Measurements from ENCODE around the gene MEGF10. TPM values are rescaled to one million over a fixed set of nuclear protein-coding genes. Genes with fewer than 3 reads are reported as not detected.
A peak's percentile ranks its signal among the peaks of the same experiment; 100 is the strongest.

The MEGF10 gene
- total and polyA plus RNA-seq, 7 donors: 0.68 to 23.6 (median 2.2) TPM

GRCh38 chr5:127367029-127367428, 76.4 kb downstream of the MEGF10 start:
- TF ChIP-seq CTCF (IDR thresholded peaks at IDR 0.05): no peak
- no peaks in the 10 kb centered on the region for H3K9me3 ChIP-seq
- ATAC-seq (no peak), DNase-seq (no peak)
- peaks cover 8% of the 10 kb centered on the region for H3K4me1 ChIP-seq
- H3K4me3 ChIP-seq: no peak overlapping the region
- H3K27me3 ChIP-seq (ENCODE audit: insufficient read depth in 3 of 3, low read length in 2 of 3): no peaks in the 10 kb centered on the region
- H3K27ac ChIP-seq: no peak overlapping the region
- intact Hi-C loops (cut with DNase I): no loop called here
- WGBS, 3 donors: 87 to 97% (median 90%) methylated on average over 1 of the region's 1 CpG
- H3K36me3 ChIP-seq (ENCODE audit: insufficient read depth in 1 of 2, low read depth in 1 of 2): no peaks in the 10 kb centered on the region

- ATAC-seq (no peak), DNase-seq (no peak)
- H3K4me1 ChIP-seq: peaks cover 8% of the 10 kb centered on the region
- WGBS, 3 donors: 72 to 87% (median 75%) methylated on average over 1 of the region's 1 CpG
- no peaks in the 10 kb centered on the region for H3K36me3 ChIP-seq (ENCODE audit: insufficient read depth in 1 of 2, low read depth in 1 of 2)
- no peak for TF ChIP-seq CTCF (IDR thresholded peaks at IDR 0.05)
- intact Hi-C loops (cut with DNase I): no loop called here
- no peaks in the 10 kb centered on the region for H3K9me3 ChIP-seq
- H3K27me3 ChIP-seq (ENCODE audit: insufficient read depth in 3 of 3, low read length in 2 of 3): no peaks in the 10 kb centered on the region
- no peak overlapping the region for H3K27ac ChIP-seq
- no peak overlapping the region for H3K4me3 ChIP-seq
Measured at GRCh38 chr5:127367946-127368465, 77.4 kb downstream of the MEGF10 start.

- intact Hi-C loops (cut with DNase I): no loop called here
- H3K27ac ChIP-seq: peak overlapping the region; percentile 63
- no peak for TF ChIP-seq CTCF (IDR thresholded peaks at IDR 0.05)
- peaks cover 8% of the 10 kb centered on the region for H3K4me1 ChIP-seq
- H3K36me3 ChIP-seq (ENCODE audit: insufficient read depth in 1 of 2, low read depth in 1 of 2): no peaks in the 10 kb centered on the region
- 23 to 39% (median 35%) methylated on average over 4 of the region's 4 CpGs for WGBS, 3 donors
- H3K4me3 ChIP-seq: no peak overlapping the region
- H3K27me3 ChIP-seq (ENCODE audit: insufficient read depth in 3 of 3, low read length in 2 of 3): no peaks in the 10 kb centered on the region
- no peaks in the 10 kb centered on the region for H3K9me3 ChIP-seq
- ATAC-seq (peak; percentile 94 to 99 (median 98)), DNase-seq (peak; percentile 47 to 53)
Measured at GRCh38 chr5:127369796-127370195, 79.2 kb downstream of the MEGF10 start.

- no peak for ATAC-seq
- no peak overlapping the region for H3K27ac ChIP-seq
- 48 to 68% (median 53%) methylated on average over 8 of the region's 8 CpGs for WGBS, 3 donors
- no peaks in the 10 kb centered on the region for H3K36me3 ChIP-seq (ENCODE audit: insufficient read depth in 1 of 2, low read depth in 1 of 2)
- DNase-seq: no peak
- no peaks in the 10 kb centered on the region for H3K27me3 ChIP-seq (ENCODE audit: insufficient read depth in 3 of 3, low read length in 2 of 3)
- intact Hi-C loops (cut with DNase I): no loop called here
- no peaks in the 10 kb centered on the region for H3K9me3 ChIP-seq
- TF ChIP-seq CTCF (IDR thresholded peaks at IDR 0.05): no peak
- peaks cover 12% of the 10 kb centered on the region for H3K4me1 ChIP-seq
- no peak overlapping the region for H3K4me3 ChIP-seq
Measured at GRCh38 chr5:127370631-127371030, 80.0 kb downstream of the MEGF10 start.

- no peaks in the 10 kb centered on the region for H3K36me3 ChIP-seq (ENCODE audit: insufficient read depth in 1 of 2, low read depth in 1 of 2)
- no peaks in the 10 kb centered on the region for H3K9me3 ChIP-seq
- WGBS, 3 donors: 74 to 84% (median 74%) methylated on average over 6 of the region's 6 CpGs
- TF ChIP-seq CTCF (IDR thresholded peaks at IDR 0.05): peak; percentile 18
- ATAC-seq (no peak), DNase-seq (no peak)
- no peak overlapping the region for H3K4me3 ChIP-seq
- intact Hi-C loops (cut with DNase I): no loop called here
- no peak overlapping the region for H3K27ac ChIP-seq
- H3K27me3 ChIP-seq (ENCODE audit: insufficient read depth in 3 of 3, low read length in 2 of 3): no peaks in the 10 kb centered on the region
- H3K4me1 ChIP-seq: peaks cover 10% of the 10 kb centered on the region
Measured at GRCh38 chr5:127373858-127374491, 83.4 kb downstream of the MEGF10 start.

All from psoas muscle (tissue), 8 donors.